Endothelial cell of umbilical vein (primary cell): ENCODE data around the gene DNAJB1. TPM values are rescaled to one million over a fixed set of nuclear protein-coding genes. Genes with fewer than 3 reads are reported as not detected.

Experiments
- BruUV-seq: library from RNA; stranded (reverse); fragments of 400-500 nt; replicated peaks from 2 replicates; lab custom pipeline; 2021; lab: Mats Ljungman, UMichigan
- CTCF ChIA-PET: fragments of 300-600, 350-600 bp; sonication (Branson Sonifier 250); formaldehyde crosslinking; loops from one replicate; lab custom pipeline; 2021; ENCODE audit warnings: antibody characterized with exemption, inconsistent platforms; lab: Charles Lee
- POLR2A ChIA-PET: fragments of 300-600, 350-600 bp; sonication (Branson Sonifier 250); formaldehyde crosslinking; loops from one replicate; lab custom pipeline; 2021; ENCODE audit warnings: antibody characterized with exemption, inconsistent platforms; lab: Charles Lee
- DNase-seq: peaks from one replicate; pipeline ENCODE4 v3.0.0-alpha.2; 2011; ENCODE audit warnings: low read depth, low spot score
- FAIRE-seq: peaks from 2 replicates; lab custom pipeline; 2011; peaks lifted over from hg19 to GRCh38; lab: Jason Lieb, UNC
- H2AFZ ChIP-seq: 2 replicates; pipeline ENCODE4 v1.6.0; 2012; ENCODE audit warnings: low read depth, low read length, control low read depth, inconsistent platforms
- H3K27ac ChIP-seq: 2 replicates; pipeline ENCODE4 v1.5.1; 2011; ENCODE audit warnings: low read depth, mild to moderate bottlenecking, control low read depth, low read length, moderate library complexity; ENCODE audit not compliant: insufficient read depth
- H3K27me3 ChIP-seq, 2 experiments: 2 replicates each; pipeline versions ENCODE4 v1.6.0 to v1.6.1; 2011; ENCODE audit warnings: low read length in 2 of 2, mixed read lengths in 1 of 2; ENCODE audit not compliant: control insufficient read depth in 2 of 2, insufficient read depth in 2 of 2
- H3K36me3 ChIP-seq, 2 experiments: 2 replicates in 1 of 2; 3 replicates in 1 of 2; pipeline ENCODE4 v1.5.1; 2011; ENCODE audit warnings: low read length in 2 of 2, mild to moderate bottlenecking in 1 of 2, moderate library complexity in 1 of 2; ENCODE audit not compliant: control insufficient read depth in 2 of 2, insufficient read depth in 2 of 2; ENCODE audit errors: extremely low read depth in 1 of 2
- H3K4me1 ChIP-seq: 3 replicates; pipeline ENCODE4 v1.5.1; 2011; ENCODE audit warnings: mild to moderate bottlenecking, low read length; ENCODE audit not compliant: control insufficient read depth, insufficient read depth; ENCODE audit errors: extremely low read depth
- H3K4me2 ChIP-seq: 2 replicates; pipeline ENCODE4 v1.6.1; 2011; ENCODE audit warnings: low read length, control low read depth, mixed read lengths; ENCODE audit not compliant: insufficient read depth
- H3K4me3 ChIP-seq, 3 experiments: fragments of 200-600 bp in 1 of 3; sonication (generic), shearing (Covaris generic) in 1 of 3; replicated peaks in 1 of 3; 2 replicates each; pipeline ENCODE4 v1.5.1; 2011 to 2016; ENCODE audit warnings: control low read depth in 3 of 3, low read length in 3 of 3, mild to moderate bottlenecking in 2 of 3, inconsistent platforms in 1 of 3, low read depth in 1 of 3, moderate library complexity in 1 of 3; ENCODE audit not compliant: insufficient read depth in 1 of 3
- H3K79me2 ChIP-seq: 2 replicates; pipeline ENCODE4 v1.6.0; 2012; ENCODE audit warnings: low read length, inconsistent platforms; ENCODE audit not compliant: control insufficient read depth, insufficient read depth
- H3K9ac ChIP-seq: replicated peaks from 2 replicates; pipeline ENCODE3; 2011; ENCODE audit warnings: low read length, control low read depth; ENCODE audit not compliant: insufficient read depth; ENCODE audit errors: extremely low read depth
- H3K9me1 ChIP-seq: replicated peaks from 3 replicates; pipeline ENCODE4 v1.6.0; 2011; ENCODE audit warnings: mild to moderate bottlenecking, low read length; ENCODE audit not compliant: control insufficient read depth, insufficient read depth; ENCODE audit errors: extremely low read depth
- H3K9me3 ChIP-seq: replicated peaks from 2 replicates; pipeline ENCODE4 v1.5.1; 2012; ENCODE audit warnings: low read length, inconsistent platforms; ENCODE audit not compliant: control insufficient read depth, insufficient read depth
- H4K20me1 ChIP-seq: replicated peaks from 2 replicates; pipeline ENCODE3; 2011; ENCODE audit warnings: mild to moderate bottlenecking, low read length; ENCODE audit not compliant: control insufficient read depth, insufficient read depth; ENCODE audit errors: extremely low read depth
- EZH2 ChIP-seq: IDR thresholded peaks from 2 replicates; pipeline ENCODE4 v1.6.1; 2012; ENCODE audit warnings: borderline replicate concordance, low read depth, mild to moderate bottlenecking, moderate library complexity, low read length, inconsistent platforms; ENCODE audit not compliant: severe bottlenecking
- FOS ChIP-seq: IDR thresholded peaks from 2 replicates; pipeline ENCODE4 v1.6.1; 2011; ENCODE audit warnings: mild to moderate bottlenecking, low read length, moderate library complexity, borderline replicate concordance; ENCODE audit not compliant: insufficient read depth
- GATA2 ChIP-seq: IDR thresholded peaks from 2 replicates; pipeline ENCODE4 v1.7.0; 2011; ENCODE audit warnings: low read depth, mild to moderate bottlenecking, moderate library complexity, mixed read lengths, low read length; ENCODE audit not compliant: insufficient read length, insufficient read depth
- JUN ChIP-seq: IDR thresholded peaks from 2 replicates; pipeline ENCODE4 v1.6.1; 2011; ENCODE audit warnings: borderline replicate concordance, low read depth; ENCODE audit not compliant: insufficient read length, insufficient read depth
- MYC ChIP-seq: IDR thresholded peaks from one replicate; pipeline ENCODE4 v1.6.1; 2011; ENCODE audit warnings: mild to moderate bottlenecking, low read depth, low read length
- POLR2A ChIP-seq: IDR thresholded peaks from 2 replicates; pipeline ENCODE4 v1.6.1; 2012; ENCODE audit warnings: low read depth, mild to moderate bottlenecking, control low read depth, low read length
- POLR2AphosphoS5 ChIP-seq: IDR thresholded peaks from 2 replicates; pipeline ENCODE4 v1.6.1; 2012; ENCODE audit warnings: low read depth, mild to moderate bottlenecking, control low read depth, low read length, moderate library complexity; ENCODE audit not compliant: insufficient read depth
- dilution Hi-C: fragments of 300-500 bp; cut with MboI; formaldehyde crosslinking; loops from one replicate; pipeline ENCODE4 v1.15.0; 2019; ENCODE audit warnings: low sequenced_read_pairs; ENCODE audit not compliant: extremely low pct_ligation_motif_present
- intact Hi-C: fragments of 100-400 bp; cut with micrococcal nuclease; formaldehyde crosslinking; loops from one replicate; pipeline ENCODE4 v1.10.0; 2022
- polyA plus RNA-seq, 4 experiments: library from polyadenylated mRNA; depleted of rRNA in 3 of 4; stranded (reverse) in 3 of 4; unstranded in 1 of 4; fragments of >200 nt; gene quantifications; 2 replicates each; pipeline versions ENCODE4 v1.2.1 to v1.2.3, GENCODE V29; 2011 to 2012; ENCODE audit warnings: missing spikeins in 1 of 4
- total RNA-seq: library from RNA; stranded (reverse); gene quantifications from 2 replicates; pipeline ENCODE4 v1.2.3, GENCODE V29; 2021
- TF ChIP-seq, protein P1 (sequence below), 2 donors: IDR thresholded peaks; 1 replicate in 1 of 2; 2 replicates in 1 of 2; pipeline ENCODE4 v1.5.1; 2011; ENCODE audit warnings: low read length in 2 of 2, mild to moderate bottlenecking in 2 of 2, moderate library complexity in 2 of 2, control low read depth in 1 of 2, inconsistent platforms in 1 of 2, low read depth in 1 of 2; ENCODE audit not compliant: insufficient read depth in 1 of 2; ENCODE audit errors: extremely low read depth in 1 of 2
- TF ChIP-seq, protein P2 (sequence below): IDR thresholded peaks from 2 replicates; pipeline ENCODE4 v1.6.1; 2011; ENCODE audit not compliant: insufficient read depth, insufficient read length

DNAJB1 gene
- total and polyA plus RNA-seq, 2 donors (not counting 3 experiments of a cell fraction or from before 2014, with no cell fraction given) = 58.6 to 59.8 TPM

DNA sequence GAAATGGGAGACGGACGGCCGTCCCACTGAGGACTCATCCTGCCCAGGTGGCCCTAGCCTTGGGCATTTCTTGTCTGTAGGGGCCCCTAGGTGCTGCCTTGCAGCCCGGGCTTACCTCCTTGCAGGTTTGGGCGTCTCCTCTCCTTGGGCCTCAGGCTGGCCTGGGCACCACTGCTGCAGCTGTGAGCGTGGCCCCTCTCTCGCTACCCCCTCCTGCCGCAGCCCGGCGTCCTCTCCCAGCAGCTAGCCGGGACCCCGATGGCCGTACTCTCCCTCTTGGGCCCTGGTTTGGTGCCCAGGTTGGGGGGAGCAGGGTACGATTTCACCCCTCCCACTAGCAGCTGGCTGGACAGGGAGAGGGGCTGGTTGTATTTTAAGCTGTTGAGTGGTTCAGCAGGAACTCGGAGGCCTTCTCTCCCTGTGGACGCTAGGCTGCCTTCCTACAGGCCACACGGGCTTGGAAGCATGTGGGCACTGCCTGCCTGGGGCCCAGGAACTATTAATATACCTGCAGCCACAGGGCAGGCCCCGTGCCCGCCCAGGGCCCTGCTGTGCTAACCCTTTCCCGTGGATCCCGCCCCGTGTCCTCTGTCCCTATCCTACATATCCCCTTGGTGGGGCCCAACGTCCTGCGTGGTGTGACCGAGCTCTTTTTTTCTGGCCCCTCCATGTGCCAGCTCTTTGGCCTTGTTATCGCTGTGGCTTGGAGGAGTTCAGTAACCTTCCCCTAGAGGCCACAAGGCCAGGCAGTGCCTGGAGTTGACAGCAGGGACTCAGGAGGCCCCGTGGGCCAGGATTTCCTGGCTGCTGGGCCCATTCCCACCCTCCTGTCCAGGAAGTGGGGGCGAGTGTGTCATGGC, 41.9 kb upstream of the DNAJB1 start:
- no peak for DNase-seq

More for the DNA sequence above, 41.9 kb upstream of the DNAJB1 start:
- FAIRE-seq = no peak
- peak overlapping the region; percentile 0 for H3K27ac ChIP-seq
- H2AFZ ChIP-seq = no peak overlapping the region
- peaks cover 6% of the 10 kb centered on the region for H3K4me1 ChIP-seq
- H3K4me2 ChIP-seq = no peak overlapping the region
- H3K36me3 ChIP-seq = peaks cover 0 to 3% of the 10 kb centered on the region in 2 experiments
- POLR2A ChIA-PET = no interaction called here
- TF ChIP-seq JUN = no peak
- TF ChIP-seq, protein P1, sequence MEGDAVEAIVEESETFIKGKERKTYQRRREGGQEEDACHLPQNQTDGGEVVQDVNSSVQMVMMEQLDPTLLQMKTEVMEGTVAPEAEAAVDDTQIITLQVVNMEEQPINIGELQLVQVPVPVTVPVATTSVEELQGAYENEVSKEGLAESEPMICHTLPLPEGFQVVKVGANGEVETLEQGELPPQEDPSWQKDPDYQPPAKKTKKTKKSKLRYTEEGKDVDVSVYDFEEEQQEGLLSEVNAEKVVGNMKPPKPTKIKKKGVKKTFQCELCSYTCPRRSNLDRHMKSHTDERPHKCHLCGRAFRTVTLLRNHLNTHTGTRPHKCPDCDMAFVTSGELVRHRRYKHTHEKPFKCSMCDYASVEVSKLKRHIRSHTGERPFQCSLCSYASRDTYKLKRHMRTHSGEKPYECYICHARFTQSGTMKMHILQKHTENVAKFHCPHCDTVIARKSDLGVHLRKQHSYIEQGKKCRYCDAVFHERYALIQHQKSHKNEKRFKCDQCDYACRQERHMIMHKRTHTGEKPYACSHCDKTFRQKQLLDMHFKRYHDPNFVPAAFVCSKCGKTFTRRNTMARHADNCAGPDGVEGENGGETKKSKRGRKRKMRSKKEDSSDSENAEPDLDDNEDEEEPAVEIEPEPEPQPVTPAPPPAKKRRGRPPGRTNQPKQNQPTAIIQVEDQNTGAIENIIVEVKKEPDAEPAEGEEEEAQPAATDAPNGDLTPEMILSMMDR (IDR thresholded peaks at IDR 0.05; ENCODE audit: extremely low read depth in 1 of 2, insufficient read depth in 1 of 2, low read depth in 1 of 2, low read length in 2 of 2) = no peak
- TF ChIP-seq POLR2A = no peak
- TF ChIP-seq GATA2 = no peak
- no peak for TF ChIP-seq MYC
- no peak for TF ChIP-seq FOS
- TF ChIP-seq, protein P2, sequence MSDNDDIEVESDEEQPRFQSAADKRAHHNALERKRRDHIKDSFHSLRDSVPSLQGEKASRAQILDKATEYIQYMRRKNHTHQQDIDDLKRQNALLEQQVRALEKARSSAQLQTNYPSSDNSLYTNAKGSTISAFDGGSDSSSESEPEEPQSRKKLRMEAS = no peak
- TF ChIP-seq EZH2 = no peak
- TF ChIP-seq POLR2AphosphoS5 = no peak
- no peak overlapping the region for H3K4me3 ChIP-seq
- H3K9ac ChIP-seq = no peak overlapping the region
- intact Hi-C loops (no loop called here), dilution Hi-C loops (no loop called here)
- H3K27me3 ChIP-seq = no peaks in the 10 kb centered on the region
- BruUV-seq = no TSS peak
- CTCF ChIA-PET = no interaction called here
- H3K9me1 ChIP-seq = no peaks in the 10 kb centered on the region
- no peaks in the 10 kb centered on the region for H4K20me1 ChIP-seq
- H3K79me2 ChIP-seq = peaks cover 2% of the 10 kb centered on the region
- no peaks in the 10 kb centered on the region for H3K9me3 ChIP-seq
